Fibroblast of peridontal ligament (primary cell): ENCODE measurements around the gene SLC17A9.

Experiments used
- DNase-seq: peaks from one replicate; pipeline ENCODE4 v3.0.0-alpha.2; 2010; ENCODE audit errors: extremely low read depth

Gene SLC17A9

GRCh38 chr20:62920039-62920645 lies 32.4 kb upstream of the SLC17A9 start:
- DNase-seq = no peak

- DNase-seq = no peak
Measured at GRCh38 chr20:62921119-62921687, 31.3 kb upstream of the SLC17A9 start.

- no peak for DNase-seq
Measured at GRCh38 chr20:62922451-62922921, 30.0 kb upstream of the SLC17A9 start.

- DNase-seq = peak; percentile 78
Measured at GRCh38 chr20:62923059-62923668, 29.3 kb upstream of the SLC17A9 start.

- no peak for DNase-seq
Measured at GRCh38 chr20:62923669-62924441, 28.7 kb upstream of the SLC17A9 start.

- DNase-seq = peak; percentile 69
Measured at GRCh38 chr20:62924442-62925075, 27.9 kb upstream of the SLC17A9 start.

- DNase-seq = no peak
Measured at GRCh38 chr20:62925076-62925419, 27.5 kb upstream of the SLC17A9 start.

- DNase-seq = peak; percentile 34
Measured at GRCh38 chr20:62925420-62926228, 26.9 kb upstream of the SLC17A9 start.

- DNase-seq = peak; percentile 71
Measured at GRCh38 chr20:62926229-62927127, 26.0 kb upstream of the SLC17A9 start, which contains the start of gene DIDO1. Gene DIDO1 (minus strand): TSS chr20:62926505.

- DNase-seq = no peak
Measured at GRCh38 chr20:62927128-62927705, 25.3 kb upstream of the SLC17A9 start.

GRCh38 chr20:62928246-62928939 lies 24.1 kb upstream of the SLC17A9 start:
- DNase-seq = no peak

- peak; percentile 40 for DNase-seq
Measured at GRCh38 chr20:62929051-62929538, 23.4 kb upstream of the SLC17A9 start.

GRCh38 chr20:62931464-62931863 lies 21.0 kb upstream of the SLC17A9 start:
- no peak for DNase-seq

- DNase-seq = no peak
Measured at GRCh38 chr20:62933966-62934365, 18.5 kb upstream of the SLC17A9 start.

- DNase-seq = no peak
Measured at GRCh38 chr20:62935204-62935967, 17.1 kb upstream of the SLC17A9 start.

GRCh38 chr20:62935968-62936585 lies 16.4 kb upstream of the SLC17A9 start:
- DNase-seq = no peak

GRCh38 chr20:62937268-62938104 lies 15.0 kb upstream of the SLC17A9 start:
- peak; percentile 94 for DNase-seq
